8988T (cell line): Measurements from ENCODE around the gene FAM193B.
A peak's percentile ranks its signal among the peaks of the same experiment; 100 is the strongest.

ENCODE experiments used
- DNase-seq: peaks from one replicate; pipeline ENCODE4 v3.0.0; 2011

Gene FAM193B

DNA sequence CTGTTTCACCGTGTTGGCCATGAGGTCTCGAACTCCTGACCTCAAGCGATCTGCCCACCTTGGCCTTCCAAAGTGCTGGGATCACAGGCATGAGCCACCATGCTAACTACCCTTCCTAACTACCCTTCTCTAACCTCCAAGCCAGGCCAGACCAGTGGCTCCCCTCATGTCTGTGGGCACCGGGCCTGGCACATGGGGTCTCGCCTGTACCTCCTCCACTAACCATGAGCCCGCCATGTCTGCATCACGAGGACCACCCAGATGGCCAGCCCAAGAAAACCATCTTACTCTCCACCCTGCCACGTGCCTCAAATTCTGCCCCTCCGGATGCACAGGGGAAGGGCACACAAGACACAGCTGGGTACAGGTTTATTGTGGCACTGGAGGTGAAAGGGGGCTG is 71.3 kb downstream of the FAM193B start:
- DNase-seq, result no peak

DNA sequence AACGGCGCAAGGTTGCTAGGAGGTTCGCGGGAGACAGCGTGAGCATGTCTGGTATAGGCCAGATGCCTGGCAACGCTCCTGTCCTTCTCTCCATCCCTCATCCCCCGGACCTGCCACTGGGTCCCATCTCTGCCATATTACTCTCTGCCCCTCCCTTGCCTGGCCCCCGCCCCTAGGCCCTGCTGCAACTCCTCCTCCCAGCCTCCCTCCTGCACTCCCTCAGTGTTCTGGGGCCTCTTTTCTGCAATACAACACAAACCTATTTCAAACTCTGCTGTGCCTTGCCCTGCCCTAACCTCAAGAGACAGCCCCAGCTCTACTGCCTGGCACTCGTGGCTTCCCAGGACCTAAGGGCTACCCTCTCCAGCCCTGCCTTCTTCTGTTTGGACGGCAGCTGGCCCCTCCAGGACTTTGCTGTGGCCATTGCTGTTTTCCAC is 72.0 kb downstream of the FAM193B start:
- no peak for DNase-seq

DNA sequence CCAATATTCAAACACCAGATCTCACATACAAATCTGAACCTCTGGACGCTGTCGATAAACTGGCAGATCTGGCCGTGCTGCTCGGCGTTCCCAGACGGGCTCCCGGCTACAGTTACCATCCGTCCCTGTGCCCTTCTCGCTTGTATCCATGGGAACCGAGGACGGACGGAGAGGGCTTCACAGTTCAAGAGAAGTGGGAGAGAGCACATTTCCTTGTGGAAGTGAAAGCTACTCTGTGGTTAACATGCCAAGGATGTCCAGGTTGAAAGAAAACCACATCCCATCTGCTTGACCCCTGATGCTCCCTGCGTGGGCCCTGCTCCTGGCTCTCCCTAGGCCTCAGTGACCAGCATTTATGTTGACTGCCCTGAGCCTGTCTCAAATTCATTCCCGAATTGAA is 74.6 kb downstream of the FAM193B start:
- no peak for DNase-seq

DNA sequence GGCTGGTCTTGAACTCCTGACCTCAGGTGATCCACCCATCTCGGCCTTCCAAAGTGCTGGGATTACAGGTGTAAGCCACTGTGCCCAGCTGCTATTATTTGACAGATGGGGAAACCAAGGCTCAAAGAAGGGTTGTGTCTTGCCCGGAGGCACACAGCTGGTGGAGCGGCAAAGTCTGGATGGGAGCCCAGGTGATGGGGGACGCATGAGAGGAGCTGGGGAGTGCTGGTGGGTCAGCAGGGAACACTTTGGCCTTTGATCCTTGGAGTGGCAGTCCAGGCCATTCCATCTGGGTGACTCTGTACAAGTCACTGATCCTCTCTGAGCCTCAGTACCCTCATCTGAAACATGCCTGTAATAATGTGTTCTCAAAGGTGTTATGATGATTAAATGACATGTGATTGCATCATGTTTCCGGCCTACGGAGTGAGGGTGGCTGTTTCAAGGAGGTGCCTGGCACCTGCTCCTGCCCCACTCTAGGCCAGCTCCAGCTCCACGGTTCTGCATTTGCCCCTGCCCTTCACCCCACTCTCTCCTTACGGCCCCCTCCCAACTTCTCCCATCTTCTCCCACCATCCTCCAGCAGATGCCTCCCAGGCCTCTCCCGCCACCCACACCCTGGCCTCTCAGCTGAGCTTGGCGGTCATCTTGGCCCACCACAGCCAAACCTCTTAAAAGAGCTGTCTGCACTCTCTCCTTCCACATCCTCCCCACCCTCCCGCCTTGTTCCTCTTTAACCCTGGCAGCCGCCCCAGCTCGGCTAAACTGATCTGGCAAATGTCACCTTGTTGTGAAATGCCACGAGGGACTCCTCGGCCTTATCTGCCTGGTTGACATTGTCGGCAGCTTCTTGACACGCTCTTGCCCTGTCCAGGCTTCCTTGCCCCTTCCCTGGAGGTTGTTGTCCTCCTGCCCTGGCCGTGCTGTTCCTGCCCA is 75.4 kb downstream of the FAM193B start:
- no peak for DNase-seq

DNA sequence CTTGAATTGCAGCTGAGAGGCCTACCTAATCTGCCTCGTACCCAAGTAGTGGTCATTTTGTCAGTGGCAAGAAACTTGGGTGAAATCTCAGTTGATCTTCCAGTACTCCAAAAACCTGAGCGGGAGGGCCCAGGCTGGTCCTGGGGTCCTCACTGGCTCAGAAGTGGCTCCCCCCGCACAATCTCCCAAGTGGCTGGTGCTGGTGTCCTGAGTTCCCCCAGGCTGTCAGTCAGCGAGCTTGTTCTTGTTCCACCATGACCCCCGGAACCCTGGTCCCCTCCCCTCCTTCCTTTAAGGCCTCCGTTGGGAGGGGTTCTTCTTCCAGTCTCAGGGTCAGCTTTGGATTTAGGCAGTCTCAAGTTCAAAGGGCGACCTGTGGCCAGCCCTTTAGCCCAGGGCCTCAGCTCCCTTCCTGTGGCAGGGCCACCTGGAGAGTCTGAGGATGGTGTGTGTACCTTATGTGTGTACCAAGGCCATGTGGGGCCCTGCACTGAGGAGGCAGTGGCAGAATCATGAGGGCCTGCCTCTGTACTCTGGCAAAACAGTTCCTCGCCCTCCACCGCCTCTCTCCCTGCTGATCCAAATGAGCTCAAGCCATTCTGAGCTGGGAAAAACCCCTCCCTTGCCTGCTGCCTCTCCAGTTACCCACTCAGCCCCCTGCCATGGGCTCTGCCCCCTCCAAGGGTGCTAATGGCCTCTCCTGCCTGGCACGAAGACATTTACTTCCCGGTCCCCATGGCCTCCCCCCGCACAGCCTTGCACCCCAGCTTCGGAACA is 76.5 kb downstream of the FAM193B start:
- DNase-seq, result no peak

DNA sequence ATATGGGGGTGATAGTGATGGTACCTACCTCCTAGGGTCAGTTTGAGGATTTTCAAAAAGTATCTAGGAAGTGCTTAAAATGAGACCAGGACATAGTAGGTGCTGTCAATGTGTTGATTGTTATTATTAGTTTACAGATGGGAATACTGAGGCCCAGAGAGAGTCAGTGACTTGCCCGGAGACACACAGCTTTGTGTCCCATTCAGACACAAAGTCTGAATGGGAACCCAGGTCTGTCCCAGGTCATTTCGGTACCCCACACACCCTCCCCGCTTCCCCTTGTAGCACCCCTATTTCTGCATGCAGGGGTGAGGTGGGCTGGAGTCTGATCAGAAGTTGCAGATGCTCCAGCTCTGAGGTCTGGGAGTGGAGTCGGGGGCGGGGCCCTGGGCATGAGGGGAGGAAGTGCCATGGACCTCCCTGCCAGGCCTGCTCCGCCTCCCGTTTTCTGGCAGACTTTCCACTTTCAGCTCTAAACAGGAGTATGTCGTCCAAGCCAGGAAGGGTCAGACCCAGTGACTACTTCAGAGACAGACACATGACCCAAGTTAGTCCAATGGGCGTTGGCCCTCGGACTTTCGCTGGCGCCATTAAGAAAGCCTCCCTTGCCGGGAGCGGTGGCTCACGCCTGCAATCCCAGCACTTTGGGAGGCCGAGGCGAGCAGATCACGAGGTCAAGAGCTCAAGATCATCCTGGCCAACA is 77.7 kb downstream of the FAM193B start:
- DNase-seq, result no peak

DNA sequence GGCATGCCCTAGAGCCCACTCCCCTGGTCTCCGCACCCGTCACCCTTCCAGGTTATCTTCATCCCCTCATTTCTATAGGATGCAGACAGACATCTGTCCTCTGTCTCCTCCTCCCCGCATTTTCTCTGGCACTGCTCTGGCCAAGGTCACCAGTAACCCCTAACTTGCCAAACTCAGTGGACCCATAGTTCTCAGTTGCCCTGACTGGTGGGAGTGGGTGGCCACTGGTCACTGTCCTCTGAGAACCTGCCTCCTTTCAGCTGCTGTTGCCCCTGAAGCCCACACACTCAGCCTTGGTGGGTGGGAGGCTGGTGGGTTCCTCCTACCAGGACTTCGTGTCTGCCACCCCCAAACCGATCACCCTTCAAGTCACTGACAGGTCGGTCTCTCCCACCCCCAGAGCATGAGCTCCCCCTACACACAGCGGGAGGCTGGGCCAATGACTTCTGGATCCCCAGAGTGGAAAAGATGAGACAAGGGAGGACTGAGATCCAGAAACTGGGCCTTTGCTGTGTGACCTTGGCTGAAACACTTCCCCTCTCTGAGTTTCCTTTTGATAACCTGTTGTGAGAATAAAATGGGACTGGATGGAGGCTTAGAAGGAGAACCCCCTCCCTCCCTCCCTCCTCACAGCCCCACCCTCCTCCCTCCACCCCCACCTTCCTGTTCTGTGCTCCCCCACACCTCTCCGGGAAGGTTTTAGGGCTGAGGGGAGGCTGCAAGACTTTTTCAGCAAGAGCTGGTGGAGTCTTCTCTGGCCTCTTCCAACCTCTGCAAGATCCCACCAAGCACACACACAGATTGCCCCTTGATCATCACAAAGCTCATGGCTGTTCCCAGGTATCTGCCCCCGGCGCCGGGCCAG is 78.6 kb downstream of the FAM193B start:
- no peak for DNase-seq

DNA sequence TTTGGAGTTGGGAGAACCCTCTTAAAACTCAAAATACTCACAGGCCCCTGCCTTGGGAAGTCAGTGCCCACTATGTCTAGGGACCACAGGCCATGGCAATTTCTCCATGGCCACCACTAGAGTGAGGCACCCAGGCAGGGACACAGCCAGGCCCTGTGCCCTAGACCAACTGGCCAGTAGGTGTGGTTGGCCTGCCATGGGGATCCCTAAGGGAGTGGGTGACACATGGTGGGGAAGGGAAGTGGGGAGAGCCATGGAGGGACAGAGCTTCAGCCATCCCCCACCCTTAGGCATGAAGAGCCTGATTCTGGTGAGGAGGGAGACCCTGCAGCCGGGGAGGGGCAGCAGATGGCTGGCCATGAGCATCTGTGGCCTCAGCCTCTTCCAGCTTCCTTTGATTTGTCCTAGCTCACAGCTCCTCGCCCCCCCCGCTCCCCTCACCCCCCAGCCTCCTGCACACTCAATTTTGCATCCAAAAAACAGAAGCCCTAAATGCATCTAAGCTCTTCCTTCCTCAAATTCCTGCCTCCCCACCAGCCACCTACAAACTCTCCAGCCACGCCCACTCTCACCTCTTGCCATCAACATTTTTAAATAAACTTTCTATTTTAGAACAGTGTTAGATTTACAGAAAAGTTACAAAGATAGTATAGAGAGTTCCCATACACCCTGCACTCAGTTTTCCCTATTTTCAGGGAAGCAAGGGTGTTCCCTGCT is 79.4 kb downstream of the FAM193B start:
- no peak for DNase-seq

DNA sequence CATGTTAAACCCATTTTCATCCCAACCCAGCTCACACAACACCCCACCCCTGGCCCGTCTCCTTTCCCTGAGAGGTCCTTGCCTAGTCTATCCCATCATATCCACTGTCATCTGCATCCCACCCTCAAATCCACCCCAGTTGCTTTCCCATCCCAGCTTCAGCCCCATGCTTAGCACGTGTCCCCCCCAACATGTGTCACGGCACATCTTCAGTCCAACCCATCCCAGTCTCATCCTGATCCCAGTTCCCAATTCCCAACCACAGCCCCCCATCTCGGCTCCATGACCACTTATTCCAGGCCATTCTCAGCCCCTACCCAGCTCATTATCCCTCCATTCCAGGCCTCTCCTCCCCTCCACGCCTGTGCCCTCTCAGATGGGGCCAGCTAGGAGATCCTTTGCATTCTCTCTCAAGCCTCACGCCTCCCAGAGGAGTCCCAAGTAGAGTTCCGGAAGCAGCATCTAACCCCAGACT is 80.3 kb downstream of the FAM193B start:
- DNase-seq, result no peak

DNA sequence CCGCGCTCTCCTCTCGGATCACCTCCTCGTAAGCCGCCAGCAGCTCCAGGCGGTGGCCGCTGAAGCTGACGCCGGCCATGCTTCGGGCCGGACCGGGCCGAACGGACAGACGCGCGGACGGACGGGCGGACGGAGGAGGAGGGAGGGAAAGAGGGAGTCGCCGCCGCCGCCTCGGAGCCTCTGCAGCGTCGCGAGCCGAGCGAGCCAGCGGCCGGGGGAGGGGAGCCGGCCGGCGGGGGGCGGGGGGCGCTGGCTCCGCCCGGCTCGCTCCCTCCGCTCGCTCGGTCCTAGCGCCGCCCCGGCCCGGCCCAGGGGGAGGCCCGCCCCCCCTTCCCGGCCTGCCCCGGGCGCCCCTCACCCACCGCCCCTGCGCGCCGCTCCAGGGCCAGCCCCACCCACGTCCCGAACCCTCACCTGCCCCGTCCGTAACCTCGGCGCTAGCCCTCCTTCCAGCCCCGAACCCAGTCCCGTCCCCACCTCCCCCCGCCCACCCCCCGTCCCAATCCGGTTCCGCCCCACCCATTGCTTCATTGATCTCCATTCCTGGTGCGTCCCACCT is 80.8 kb downstream of the FAM193B start, which contains the start of gene DBN1:
TSS of gene DBN1 (minus strand) at position 192 of the 559 bp plus-strand sequence. CDS start at position 79, 113 bp downstream.
- peak; percentile 97 for DNase-seq

DNA sequence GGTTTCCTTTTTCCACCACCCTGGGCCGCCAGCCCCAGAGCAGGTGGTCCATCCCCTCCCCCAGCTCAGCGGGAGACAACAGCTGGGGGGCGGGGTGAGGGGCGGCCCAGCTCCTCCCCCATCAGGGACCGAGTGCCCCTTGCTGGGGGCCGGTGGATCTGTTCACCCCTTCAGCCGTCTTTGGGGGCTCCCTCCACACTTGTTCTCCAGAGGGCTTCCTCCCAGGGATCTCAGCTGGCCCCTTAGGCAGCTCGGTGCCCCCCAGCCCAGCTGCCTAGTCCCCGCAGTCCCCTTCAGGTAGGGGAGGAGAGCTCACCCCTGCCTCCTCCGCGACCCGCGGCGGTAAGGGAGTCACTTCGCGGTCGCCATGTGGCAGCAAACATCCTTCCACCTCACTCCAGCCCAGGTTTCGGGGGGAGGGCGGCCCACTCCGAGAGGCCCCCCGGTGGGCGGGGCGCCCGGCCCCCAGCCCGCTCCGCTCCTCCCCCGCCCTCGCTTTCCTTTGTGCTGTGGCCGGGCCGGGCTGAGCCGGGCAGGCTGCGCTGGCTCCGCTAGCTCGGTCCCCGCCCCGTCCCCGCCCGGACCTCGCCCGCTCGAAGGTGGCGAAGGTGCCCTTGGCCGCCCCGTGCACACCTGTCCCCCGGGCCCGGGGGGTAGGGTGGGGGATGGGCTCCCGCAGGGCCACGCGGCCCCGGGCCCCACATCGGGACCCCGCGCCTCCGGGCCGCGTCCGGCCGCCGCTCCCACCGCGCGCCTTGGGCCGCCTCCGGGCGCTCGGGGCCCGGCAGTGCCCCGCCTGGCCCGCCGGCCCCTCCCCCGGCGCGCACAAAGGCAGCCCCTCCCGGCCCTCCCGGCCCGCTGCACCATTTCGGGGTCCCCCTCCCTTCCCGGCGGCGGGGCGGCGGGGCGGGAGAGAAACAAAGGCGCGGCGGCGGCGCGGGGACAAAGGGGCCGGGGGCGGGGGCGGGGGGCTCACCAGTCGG is 81.6 kb downstream of the FAM193B start:
- DNase-seq, result peak; percentile 85

DNA sequence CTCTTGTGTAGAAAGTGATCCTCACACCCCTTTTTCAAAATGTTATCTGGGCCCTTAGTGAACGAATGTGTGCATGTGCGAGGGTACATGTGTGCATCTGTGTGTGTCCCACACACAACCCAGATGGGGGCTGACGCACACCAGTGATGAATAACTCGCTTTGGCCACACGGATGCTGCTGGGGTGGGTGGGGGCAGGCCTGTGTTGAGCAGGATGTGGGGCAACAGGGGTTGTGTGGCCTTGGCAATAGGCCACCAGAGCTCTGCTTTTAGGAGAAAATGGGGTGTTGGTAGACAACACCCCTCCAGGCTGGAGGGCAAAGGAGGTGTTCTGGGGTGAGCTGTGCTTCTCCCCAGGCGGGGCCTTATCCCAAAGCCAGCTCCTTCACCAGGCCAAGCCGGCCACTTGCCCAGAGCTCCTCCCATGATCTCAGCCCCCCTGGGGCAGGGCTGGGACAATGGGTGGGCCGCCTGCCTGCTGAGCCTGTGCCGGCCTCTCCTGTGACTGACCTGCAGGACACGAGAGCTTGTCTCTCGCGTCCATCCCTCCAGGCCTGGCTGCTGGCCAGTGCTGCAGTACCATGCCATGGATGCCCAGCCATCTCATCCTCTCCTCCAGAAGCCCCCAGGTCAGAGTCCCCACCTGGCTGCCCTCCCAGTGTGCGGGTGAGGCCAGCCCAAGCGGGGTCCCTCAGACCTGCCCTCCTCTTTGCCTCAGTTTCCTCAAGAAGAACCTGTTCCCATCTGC is 82.6 kb downstream of the FAM193B start:
- no peak for DNase-seq

DNA sequence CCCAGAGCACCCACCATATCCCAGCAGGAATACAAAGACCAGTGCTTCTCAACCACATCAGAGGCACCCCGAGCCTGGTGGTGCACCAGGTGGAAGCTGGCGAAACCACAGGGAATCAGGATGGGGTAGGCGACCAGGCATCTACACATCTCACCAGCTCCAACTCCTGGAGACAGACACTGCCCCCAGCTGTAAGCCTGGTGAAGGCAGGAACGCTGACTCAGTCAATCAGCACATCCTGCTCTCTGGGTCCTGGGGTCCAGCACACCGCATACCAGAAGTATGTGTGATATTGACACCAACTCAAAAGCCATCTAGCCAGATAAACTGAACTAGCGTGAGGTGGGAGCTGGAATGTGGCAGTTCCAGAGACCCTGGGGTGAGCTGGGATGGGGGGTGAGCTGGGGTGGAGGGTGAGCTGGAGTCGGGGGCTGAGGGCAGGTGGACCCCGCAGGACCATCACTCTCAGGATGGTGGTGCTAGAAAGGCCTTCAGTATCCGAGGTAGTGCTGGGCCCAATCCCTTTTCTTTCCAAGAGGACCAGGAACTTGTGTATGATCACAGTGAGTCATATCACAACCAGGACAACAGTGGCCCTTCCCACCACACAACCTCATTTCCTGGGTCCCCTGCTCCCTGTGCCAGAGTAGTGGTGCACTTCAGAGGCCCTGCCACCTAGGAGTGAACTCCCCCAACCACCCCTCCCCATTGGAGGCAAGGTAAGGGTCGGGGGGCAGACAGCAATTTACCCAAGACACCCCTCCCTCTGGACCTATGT is 83.4 kb downstream of the FAM193B start:
- peak; percentile 75 for DNase-seq
